ENCODE results near the gene SHROOM4.

DNA sequence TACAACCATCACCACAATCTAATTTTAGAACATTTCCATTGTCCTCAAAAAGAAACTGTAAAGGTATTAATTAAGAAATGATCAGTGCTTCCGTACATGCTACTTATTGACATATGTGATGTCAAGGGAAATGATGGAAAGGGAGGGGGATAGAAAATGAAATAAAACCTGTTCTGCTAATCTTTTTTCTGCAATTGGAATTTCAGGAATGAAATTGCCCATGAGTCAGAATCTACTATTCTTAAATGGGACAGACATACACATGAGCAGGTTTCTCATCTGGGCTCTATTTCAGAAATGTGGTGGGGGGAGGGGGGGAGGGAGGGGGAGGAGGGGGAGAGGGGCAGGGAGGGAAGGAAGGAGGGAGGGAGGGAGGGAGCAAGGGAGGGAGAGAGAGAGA is 91.0 kb downstream of the SHROOM4 start:
- TF ChIP-seq, protein P1, sequence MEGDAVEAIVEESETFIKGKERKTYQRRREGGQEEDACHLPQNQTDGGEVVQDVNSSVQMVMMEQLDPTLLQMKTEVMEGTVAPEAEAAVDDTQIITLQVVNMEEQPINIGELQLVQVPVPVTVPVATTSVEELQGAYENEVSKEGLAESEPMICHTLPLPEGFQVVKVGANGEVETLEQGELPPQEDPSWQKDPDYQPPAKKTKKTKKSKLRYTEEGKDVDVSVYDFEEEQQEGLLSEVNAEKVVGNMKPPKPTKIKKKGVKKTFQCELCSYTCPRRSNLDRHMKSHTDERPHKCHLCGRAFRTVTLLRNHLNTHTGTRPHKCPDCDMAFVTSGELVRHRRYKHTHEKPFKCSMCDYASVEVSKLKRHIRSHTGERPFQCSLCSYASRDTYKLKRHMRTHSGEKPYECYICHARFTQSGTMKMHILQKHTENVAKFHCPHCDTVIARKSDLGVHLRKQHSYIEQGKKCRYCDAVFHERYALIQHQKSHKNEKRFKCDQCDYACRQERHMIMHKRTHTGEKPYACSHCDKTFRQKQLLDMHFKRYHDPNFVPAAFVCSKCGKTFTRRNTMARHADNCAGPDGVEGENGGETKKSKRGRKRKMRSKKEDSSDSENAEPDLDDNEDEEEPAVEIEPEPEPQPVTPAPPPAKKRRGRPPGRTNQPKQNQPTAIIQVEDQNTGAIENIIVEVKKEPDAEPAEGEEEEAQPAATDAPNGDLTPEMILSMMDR (IDR thresholded peaks at IDR 0.05): no peak
- no peak for TF ChIP-seq POLR2A (IDR thresholded peaks at IDR 0.05)

All from Peyer's patch (tissue), 4 donors.